SK-N-SH (cell line): ENCODE data around the gene MOCOS. TPM values are rescaled to one million over a fixed set of nuclear protein-coding genes. Genes with fewer than 3 reads are reported as not detected.

Experiments used
- CTCF ChIA-PET: fragments of 300-600, 350-600 bp; formaldehyde crosslinking; extraction: SDS; loops from one replicate; lab custom pipeline; 2021; lab: Yijun Ruan, JAX
- POLR2A ChIA-PET: fragments of 350-600 bp; sonication (Branson Sonifier 250); formaldehyde crosslinking; extraction: SDS; loops from one replicate; lab custom pipeline; 2020; ENCODE audit warnings: antibody characterized with exemption, inconsistent platforms; lab: Yijun Ruan, JAX
- DNase-seq: peaks from one replicate; pipeline ENCODE4 v3.0.0; 2012
- H2AFZ ChIP-seq: fragments of 200-600 bp; sonication (generic); 2 replicates; pipeline ENCODE4 v1.8.1; 2016; ENCODE audit warnings: antibody characterized with exemption, mild to moderate bottlenecking, low read depth
- H3F3A ChIP-seq: fragments of 200-600 bp; sonication (generic); replicated peaks from 2 replicates; pipeline ENCODE3; 2016; ENCODE audit warnings: antibody characterized with exemption, mild to moderate bottlenecking; ENCODE audit not compliant: insufficient read depth
- H3K27ac ChIP-seq, 2 experiments: fragments of 200-500 bp in 1 of 2; fragments of 200-600 bp in 1 of 2; sonication (Bioruptor generic) in 1 of 2; sonication (generic), shearing (Covaris generic) in 1 of 2; 2 replicates each; pipeline versions ENCODE4 v1.5.1 to v1.6.1; 2014 to 2016; ENCODE audit warnings: low read depth in 2 of 2, inconsistent platforms in 1 of 2, low read length in 1 of 2, mild to moderate bottlenecking in 1 of 2, mixed read lengths in 1 of 2
- H3K27me3 ChIP-seq: fragments of 200-600 bp; sonication (generic), shearing (Covaris generic); 2 replicates; pipeline ENCODE4 v1.6.1; 2016; ENCODE audit warnings: mixed run types; ENCODE audit not compliant: insufficient read depth
- H3K36me3 ChIP-seq, 2 experiments: fragments of 200-500 bp in 1 of 2; fragments of 200-600 bp in 1 of 2; sonication (Bioruptor generic) in 1 of 2; sonication (generic) in 1 of 2; replicated peaks in 1 of 2; 2 replicates each; pipeline versions ENCODE3 to v1.5.1; 2014 to 2016; ENCODE audit warnings: low read length in 1 of 2, mild to moderate bottlenecking in 1 of 2; ENCODE audit not compliant: insufficient read depth in 2 of 2, control insufficient read depth in 1 of 2
- H3K4me1 ChIP-seq, 2 experiments: fragments of 200-500 bp in 1 of 2; fragments of 200-600 bp in 1 of 2; sonication (Bioruptor generic) in 1 of 2; sonication (generic), shearing (Covaris generic) in 1 of 2; 2 replicates each; pipeline versions ENCODE4 v1.5.1 to v1.6.1; 2014 to 2016; ENCODE audit warnings: low read depth in 1 of 2, low read length in 1 of 2, mixed run types in 1 of 2; ENCODE audit not compliant: insufficient read depth in 2 of 2, control insufficient read depth in 1 of 2
- H3K4me2 ChIP-seq: fragments of 200-600 bp; sonication (generic), shearing (Covaris generic); 2 replicates; pipeline ENCODE4 v1.6.1; 2017; ENCODE audit warnings: mixed run types
- H3K4me3 ChIP-seq, 2 experiments: fragments of 200-500 bp in 1 of 2; fragments of 200-600 bp in 1 of 2; sonication (Bioruptor generic) in 1 of 2; sonication (generic), shearing (Covaris generic) in 1 of 2; 2 replicates each; pipeline versions ENCODE4 v1.5.1 to v1.8.1; 2014 to 2016; ENCODE audit warnings: low read depth in 2 of 2, inconsistent platforms in 1 of 2, low read length in 1 of 2, mild to moderate bottlenecking in 1 of 2, mixed read lengths in 1 of 2, moderate library complexity in 1 of 2
- H3K79me2 ChIP-seq: fragments of 200-600 bp; sonication (generic); 2 replicates; pipeline ENCODE4 v1.8.1; 2017; ENCODE audit warnings: mild to moderate bottlenecking; ENCODE audit not compliant: insufficient read depth
- H3K9ac ChIP-seq: fragments of 200-600 bp; sonication (generic); 2 replicates; pipeline ENCODE4 v1.6.1; 2017; ENCODE audit warnings: mixed run types
- H3K9me2 ChIP-seq: fragments of 200-600 bp; sonication (generic); 2 replicates; pipeline ENCODE4 v1.6.1; 2017; ENCODE audit warnings: mixed run types
- H3K9me3 ChIP-seq: fragments of 200-600 bp; sonication (generic); 2 replicates; pipeline ENCODE4 v1.6.1; 2017; ENCODE audit warnings: mixed run types, mild to moderate bottlenecking, moderate library complexity
- H4K20me1 ChIP-seq: fragments of 200-600 bp; sonication (generic); 2 replicates; pipeline ENCODE4 v1.6.1; 2017; ENCODE audit warnings: mild to moderate bottlenecking, mixed run types; ENCODE audit not compliant: insufficient read depth
- CTCF ChIP-seq: fragments of 200-600 bp; sonication (generic); IDR thresholded peaks from 2 replicates; pipeline ENCODE4 v1.6.1; 2017; ENCODE audit warnings: antibody characterized with exemption, mild to moderate bottlenecking, moderate library complexity
- ELF1 ChIP-seq: IDR thresholded peaks from 2 replicates; pipeline ENCODE4 v1.4.0; 2012
- FOXM1 ChIP-seq: IDR thresholded peaks from 2 replicates; pipeline ENCODE4 v1.4.0; 2012; ENCODE audit warnings: low read depth, mild to moderate bottlenecking
- JUND ChIP-seq: IDR thresholded peaks from 2 replicates; pipeline ENCODE4 v1.4.0; 2012
- MEF2A ChIP-seq: IDR thresholded peaks from 2 replicates; pipeline ENCODE4 v1.4.0; 2012; ENCODE audit warnings: low read depth, borderline replicate concordance
- NFIC ChIP-seq: IDR thresholded peaks from 2 replicates; pipeline ENCODE4 v1.4.0; 2012; ENCODE audit warnings: borderline replicate concordance
- NRF1 ChIP-seq: IDR thresholded peaks from 2 replicates; pipeline ENCODE4 v1.6.1; 2012; ENCODE audit warnings: low read depth, mild to moderate bottlenecking, low read length
- RCOR1 ChIP-seq: fragments of 150-350 bp; IDR thresholded peaks from 2 replicates; pipeline ENCODE4 v1.6.1; 2017; ENCODE audit warnings: antibody characterized with exemption, low read length
- TAF1 ChIP-seq: IDR thresholded peaks from 2 replicates; pipeline ENCODE4 v1.6.1; 2012; ENCODE audit warnings: low read depth, mild to moderate bottlenecking, low read length, moderate library complexity, borderline replicate concordance
- TCF12 ChIP-seq: IDR thresholded peaks from 2 replicates; pipeline ENCODE4 v1.4.0; 2012
- USF1 ChIP-seq: IDR thresholded peaks from 2 replicates; pipeline ENCODE4 v1.4.0; 2012; ENCODE audit warnings: low read depth, borderline replicate concordance
- YY1 ChIP-seq: IDR thresholded peaks from 2 replicates; pipeline ENCODE4 v1.4.0; 2012; ENCODE audit warnings: low read depth, mild to moderate bottlenecking
- WGBS: methylation state at CpG from one replicate; pipeline ENCODE4 v1.1.6; 2017; ENCODE audit warnings: low lambda C conversion rate; 5-methylcytosine and 5-hydroxymethylcytosine counted together
- polyA plus RNA-seq, 3 experiments: library from polyadenylated mRNA; depleted of rRNA; stranded (reverse); fragments of >200 nt; gene quantifications; 2 replicates each; pipeline ENCODE4 v1.2.3, GENCODE V29; 2012
- TF ChIP-seq, protein P1 (sequence below): IDR thresholded peaks from 2 replicates; pipeline ENCODE4 v1.4.0; 2012; ENCODE audit warnings: low read depth, borderline replicate concordance
- TF ChIP-seq, protein P2 (sequence below): IDR thresholded peaks from 2 replicates; pipeline ENCODE4; 2012
- TF ChIP-seq, protein P3 (sequence below): IDR thresholded peaks from 2 replicates; pipeline ENCODE4 v1.4.0; 2012; ENCODE audit warnings: low read depth

Gene MOCOS
- polyA plus RNA-seq, 1 of the 3 experiments (the other 2 are of a cell fraction), result 1.2 TPM

- Histone ChIP-seq H3F3A (peaks cover 29% of the 10 kb centered on the region), H3K9ac (no peak overlapping the region), H3K27me3 (no peaks in the 10 kb centered on the region), H3K36me3 (peaks cover 47 to 76% of the 10 kb centered on the region in 2 experiments), H3K9me2 (no peaks in the 10 kb centered on the region), H3K9me3 (no peaks in the 10 kb centered on the region), H3K4me3 (no peak overlapping the region), H2AFZ (no peak overlapping the region), H3K79me2 (peaks cover under 1% of the 10 kb centered on the region; the same call in 1 of the 2 replicates), H3K27ac (peak overlapping the region in 1 of 2 experiments; percentile 17; a peak in 1 of 4 replicates), H4K20me1 (no peaks in the 10 kb centered on the region), H3K4me1 (peaks cover 3 to 18% of the 10 kb centered on the region in 2 experiments; a peak in 3 of 4 replicates), H3K4me2 (no peak overlapping the region)
- CTCF ChIA-PET, result no interaction called here
- WGBS, result 65% methylated on average over 2 of the region's 2 CpGs
- TF ChIP-seq MEF2A (no peak), ELF1 (no peak), YY1 (no peak), TCF12 (no peak), JUND (no peak)
- TF ChIP-seq, protein P1, sequence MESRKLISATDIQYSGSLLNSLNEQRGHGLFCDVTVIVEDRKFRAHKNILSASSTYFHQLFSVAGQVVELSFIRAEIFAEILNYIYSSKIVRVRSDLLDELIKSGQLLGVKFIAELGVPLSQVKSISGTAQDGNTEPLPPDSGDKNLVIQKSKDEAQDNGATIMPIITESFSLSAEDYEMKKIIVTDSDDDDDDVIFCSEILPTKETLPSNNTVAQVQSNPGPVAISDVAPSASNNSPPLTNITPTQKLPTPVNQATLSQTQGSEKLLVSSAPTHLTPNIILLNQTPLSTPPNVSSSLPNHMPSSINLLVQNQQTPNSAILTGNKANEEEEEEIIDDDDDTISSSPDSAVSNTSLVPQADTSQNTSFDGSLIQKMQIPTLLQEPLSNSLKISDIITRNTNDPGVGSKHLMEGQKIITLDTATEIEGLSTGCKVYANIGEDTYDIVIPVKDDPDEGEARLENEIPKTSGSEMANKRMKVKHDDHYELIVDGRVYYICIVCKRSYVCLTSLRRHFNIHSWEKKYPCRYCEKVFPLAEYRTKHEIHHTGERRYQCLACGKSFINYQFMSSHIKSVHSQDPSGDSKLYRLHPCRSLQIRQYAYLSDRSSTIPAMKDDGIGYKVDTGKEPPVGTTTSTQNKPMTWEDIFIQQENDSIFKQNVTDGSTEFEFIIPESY, result no peak
- TF ChIP-seq, protein P2, sequence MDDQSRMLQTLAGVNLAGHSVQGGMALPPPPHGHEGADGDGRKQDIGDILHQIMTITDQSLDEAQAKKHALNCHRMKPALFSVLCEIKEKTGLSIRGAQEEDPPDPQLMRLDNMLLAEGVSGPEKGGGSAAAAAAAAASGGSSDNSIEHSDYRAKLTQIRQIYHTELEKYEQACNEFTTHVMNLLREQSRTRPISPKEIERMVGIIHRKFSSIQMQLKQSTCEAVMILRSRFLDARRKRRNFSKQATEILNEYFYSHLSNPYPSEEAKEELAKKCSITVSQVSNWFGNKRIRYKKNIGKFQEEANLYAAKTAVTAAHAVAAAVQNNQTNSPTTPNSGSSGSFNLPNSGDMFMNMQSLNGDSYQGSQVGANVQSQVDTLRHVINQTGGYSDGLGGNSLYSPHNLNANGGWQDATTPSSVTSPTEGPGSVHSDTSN, result no peak
- no peak for DNase-seq
- POLR2A ChIA-PET, result no interaction called here
Observed at GRCh38 chr18:36153771-36154170, 33.5 kb upstream of the MOCOS start.

DNA sequence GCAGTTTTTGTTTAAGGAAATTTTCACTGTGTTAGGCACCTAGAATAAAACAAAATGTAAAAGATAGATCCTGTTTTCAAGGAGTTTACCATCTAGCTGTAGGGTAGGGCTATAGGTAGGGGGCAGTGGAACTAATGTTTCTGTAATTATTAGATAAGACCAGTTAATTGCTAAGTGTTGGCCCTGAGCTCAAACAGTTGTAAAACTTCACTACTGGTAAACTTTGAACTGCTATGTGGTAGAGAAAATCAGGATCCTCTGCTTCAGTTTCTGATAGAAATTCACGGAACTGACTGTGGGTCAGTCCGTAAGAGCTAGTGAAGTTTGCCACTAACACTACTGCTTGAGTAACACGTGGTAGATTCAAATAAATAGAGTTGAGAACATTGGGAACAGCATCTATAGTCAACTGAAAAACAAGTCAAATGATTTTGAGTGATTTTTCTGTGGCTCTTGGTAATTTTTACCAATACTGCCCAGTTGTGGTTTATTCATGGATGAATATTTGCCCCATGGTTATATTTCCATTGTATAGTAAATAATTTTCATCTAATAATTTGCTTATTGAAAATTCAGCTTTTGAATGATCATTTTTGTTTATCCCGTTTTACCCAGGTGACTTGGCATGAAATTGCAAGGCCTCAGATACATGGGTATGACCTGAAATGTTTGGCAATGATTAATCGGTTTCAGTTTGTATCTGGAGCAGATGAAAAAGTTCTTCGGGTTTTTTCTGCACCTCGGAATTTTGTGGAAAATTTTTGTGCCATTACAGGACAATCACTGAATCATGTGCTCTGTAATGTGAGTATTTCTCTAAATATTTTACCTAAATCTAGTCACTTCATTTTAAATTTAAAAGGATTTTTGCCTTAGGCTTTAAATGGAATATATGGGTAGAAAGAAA is 31.2 kb upstream of the MOCOS start:
- Histone ChIP-seq H3K27me3 (no peaks in the 10 kb centered on the region), H3F3A (peaks cover 36% of the 10 kb centered on the region), H3K9me2 (no peaks in the 10 kb centered on the region), H3K36me3 (peaks cover 64 to 76% of the 10 kb centered on the region in 2 experiments), H3K9ac (no peak overlapping the region), H3K4me2 (no peak overlapping the region), H4K20me1 (no peaks in the 10 kb centered on the region), H3K4me1 (peaks cover 3 to 18% of the 10 kb centered on the region in 2 experiments; a peak in 3 of 4 replicates), H3K4me3 (no peak overlapping the region), H2AFZ (no peak overlapping the region), H3K79me2 (peaks cover 13% of the 10 kb centered on the region), H3K9me3 (no peaks in the 10 kb centered on the region), H3K27ac (peak overlapping the region in 1 of 2 experiments; percentile 82; a peak in 2 of 4 replicates)
- no peak for DNase-seq
- TF ChIP-seq NRF1, result no peak
- TF ChIP-seq USF1, result no peak
- TF ChIP-seq, protein P2, result no peak
- TF ChIP-seq RCOR1, result no peak
- no peak for TF ChIP-seq FOXM1
- TF ChIP-seq CTCF, result no peak
- TF ChIP-seq NFIC, result no peak
- no peak for TF ChIP-seq TAF1
- TF ChIP-seq, protein P3, sequence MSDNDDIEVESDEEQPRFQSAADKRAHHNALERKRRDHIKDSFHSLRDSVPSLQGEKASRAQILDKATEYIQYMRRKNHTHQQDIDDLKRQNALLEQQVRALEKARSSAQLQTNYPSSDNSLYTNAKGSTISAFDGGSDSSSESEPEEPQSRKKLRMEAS, result no peak
- CTCF ChIA-PET, result interaction anchor here (0.8 to 1.4 kb wide), 4 partner anchors 9 to 138 kb away, joined by 3 to 5 read pairs (median 4); no protein-coding TSS in a partner anchor
- WGBS, result 88% methylated on average over 7 of the region's 7 CpGs
- POLR2A ChIA-PET, result no interaction called here
